ENCODE measurements around the gene PMS1.
"Not testable (repeated sequence)": the region's sequence is repeated elsewhere in the genome, so short reads cannot be mapped to it uniquely, and the experiment has no call there.

PMS1 gene

GRCh38 chr2:189783927-189784867 is at the start of gene PMS1, which contains the start of gene ORMDL1:
PMS1 (plus strand) TSS chr2:189784450; CDS start chr2:189791810, 7,360 bp downstream.
ORMDL1 (minus strand) TSS chr2:189784339; CDS start chr2:189782595, 1,744 bp downstream.
- peak; percentile 82 to 92 for DNase-seq

- DNase-seq, result peak; percentile 14 to 37
These were observed 33.1 kb upstream of the PMS1 start for GRCh38 chr2:189751080-189751658.

- no peak for DNase-seq
These were observed 27.8 kb upstream of the PMS1 start for GRCh38 chr2:189756311-189756952.

- DNase-seq, result not testable (repeated sequence)
These were observed 24.1 kb upstream of the PMS1 start for GRCh38 chr2:189760154-189760553.

GRCh38 chr2:189762229-189762550 is 22.1 kb upstream of the PMS1 start:
- DNase-seq, result no peak

- peak; percentile 96 to 97 for DNase-seq
These were observed 21.5 kb upstream of the PMS1 start, which contains the start of gene OSGEPL1 for GRCh38 chr2:189762551-189763298. OSGEPL1 (minus strand) TSS chr2:189762792; CDS start chr2:189761640, 1,152 bp downstream.

GRCh38 chr2:189763908-189764661 is 20.2 kb upstream of the PMS1 start:
- no peak for DNase-seq

GRCh38 chr2:189770590-189771322 is 13.5 kb upstream of the PMS1 start:
- DNase-seq, result no peak

GRCh38 chr2:189772212-189772611 is 12.0 kb upstream of the PMS1 start:
- DNase-seq, result no peak

- no peak for DNase-seq
These were observed 2.0 kb upstream of the PMS1 start for GRCh38 chr2:189782221-189782671.

- peak in 1 of 2 experiments; percentile 61 for DNase-seq
These were observed 761 bp upstream of the PMS1 start for GRCh38 chr2:189783451-189783926.

- no peak for DNase-seq
These were observed 7.2 kb downstream of the PMS1 start for GRCh38 chr2:189791338-189792042.

- no peak for DNase-seq
These were observed 10.1 kb downstream of the PMS1 start for GRCh38 chr2:189794310-189794709.

GRCh38 chr2:189797902-189798301 is 13.7 kb downstream of the PMS1 start:
- DNase-seq, result no peak

- DNase-seq, result no peak
These were observed 14.2 kb downstream of the PMS1 start for GRCh38 chr2:189798312-189799029.

GRCh38 chr2:189799030-189799331 is 14.7 kb downstream of the PMS1 start:
- no peak for DNase-seq

GRCh38 chr2:189799531-189799930 is 15.3 kb downstream of the PMS1 start:
- no peak for DNase-seq

GRCh38 chr2:189802396-189802912 is 18.2 kb downstream of the PMS1 start:
- no peak for DNase-seq

- no peak for DNase-seq
These were observed 19.2 kb downstream of the PMS1 start for GRCh38 chr2:189803431-189803830.

All from SHP77 (cell line).